NCI-H1092 (cell line): ENCODE results near the gene LDLRAD2.
"Not testable (repeated sequence)": the region's sequence is repeated elsewhere in the genome, so short reads cannot be mapped to it uniquely, and the experiment has no call there.

Experiments
- DNase-seq: peaks from one replicate; lab custom pipeline; 2025; lab: John Stamatoyannopoulos, UW

LDLRAD2 gene

DNA sequence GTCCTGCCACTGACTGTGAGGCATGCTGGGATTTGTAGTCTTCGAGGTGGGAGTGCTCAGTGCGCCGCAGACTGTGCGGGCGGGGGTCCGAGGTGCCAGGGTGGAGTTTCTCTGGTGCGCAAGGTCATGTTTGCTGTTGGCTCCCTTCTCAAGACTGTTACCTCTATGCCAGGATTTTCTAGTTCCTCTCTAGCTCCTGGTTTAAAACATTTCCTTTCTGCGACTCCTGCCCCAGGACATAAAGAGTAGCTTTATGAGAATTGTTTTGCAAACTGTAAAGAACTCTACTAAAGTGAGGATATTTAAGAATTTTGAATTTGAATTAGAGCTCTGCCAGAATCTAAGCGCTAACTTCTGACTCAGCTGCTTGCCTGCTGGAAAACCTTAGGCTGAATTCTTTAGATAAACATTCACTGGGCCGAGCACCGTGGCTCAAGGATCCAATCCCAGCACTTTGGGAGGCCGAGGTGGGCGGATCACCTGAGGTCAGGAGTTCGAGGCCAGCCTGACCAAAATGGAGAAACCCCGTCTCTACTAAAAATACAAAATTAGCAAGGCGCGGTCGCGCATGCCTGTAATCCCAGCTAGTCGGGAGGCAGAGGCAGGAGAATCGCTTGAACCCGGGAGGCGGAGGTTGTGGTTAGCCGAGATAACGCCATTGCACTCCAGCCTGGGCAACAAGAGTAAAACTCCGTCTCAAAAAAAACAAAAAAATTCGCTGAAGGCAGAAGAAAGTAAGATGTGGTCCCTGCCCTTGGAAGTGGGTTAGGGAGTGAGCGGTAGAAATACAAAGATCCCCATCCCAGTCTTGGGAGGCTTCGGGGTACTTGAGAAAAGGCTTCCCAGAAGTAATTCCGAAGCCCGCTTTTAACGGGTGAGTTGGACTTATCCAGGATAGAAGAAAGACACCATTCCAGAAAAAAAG, 28.1 kb upstream of the LDLRAD2 start:
- no peak for DNase-seq

DNA sequence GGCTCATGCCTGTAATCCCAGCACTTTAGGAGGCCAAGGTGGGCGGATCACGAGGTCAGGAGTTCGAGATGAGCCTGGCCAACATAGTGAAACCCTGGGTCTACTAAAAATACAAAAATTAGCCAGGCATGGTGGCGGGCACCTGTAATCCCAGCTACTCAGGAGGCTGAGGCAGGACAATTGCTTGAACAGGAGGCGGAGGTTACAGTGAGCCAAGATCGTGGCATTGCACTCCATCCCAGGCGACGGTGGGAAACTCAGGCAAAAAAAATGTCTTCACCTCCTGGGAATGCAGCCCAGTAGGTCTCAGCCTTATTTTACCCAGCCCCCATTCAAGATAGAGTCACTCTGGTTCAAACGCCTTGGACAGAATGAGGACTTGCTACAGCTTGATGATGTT, 26.3 kb upstream of the LDLRAD2 start:
- not testable (repeated sequence) for DNase-seq

- DNase-seq, result no peak
Observed at GRCh38 chr1:21786640-21787039, 25.4 kb upstream of the LDLRAD2 start.

DNA sequence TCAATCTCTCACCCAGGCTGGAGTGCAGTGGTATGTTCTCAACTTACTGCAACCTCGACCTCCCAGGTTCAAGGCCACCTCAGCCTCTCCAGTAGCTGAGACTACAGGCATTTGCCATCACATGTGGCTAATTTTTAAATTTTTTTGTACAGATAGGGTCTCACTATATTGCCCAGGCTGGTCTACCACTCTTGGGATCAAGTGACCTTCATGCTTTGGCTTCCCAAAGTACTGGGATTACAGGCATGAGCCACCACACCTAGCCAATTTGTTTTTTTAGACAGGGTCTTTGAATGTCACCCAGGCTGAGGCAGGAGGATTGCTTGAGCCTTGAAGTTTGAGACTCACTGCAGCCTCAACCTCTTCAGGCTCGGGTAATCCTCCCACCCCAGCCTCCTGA, 19.0 kb upstream of the LDLRAD2 start:
- DNase-seq, result no peak

DNA sequence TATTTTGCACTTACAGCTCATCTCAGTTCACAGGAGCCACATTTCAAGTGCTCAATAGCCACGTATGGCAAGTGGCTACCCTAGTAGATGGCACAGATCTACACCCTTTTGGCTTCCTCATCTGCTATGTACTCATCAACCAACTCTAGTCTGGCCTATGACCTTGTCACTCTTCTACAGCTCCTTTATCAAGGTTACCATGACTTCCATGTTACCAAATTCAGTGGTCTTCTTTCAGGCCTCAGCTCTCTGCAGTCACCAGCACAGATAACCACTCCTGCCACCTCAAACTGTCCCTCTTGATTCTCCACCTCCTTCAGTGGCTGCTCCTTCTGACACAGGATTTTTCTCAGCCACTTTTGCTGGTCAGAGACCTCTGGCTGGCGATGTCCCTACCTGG, 17.4 kb upstream of the LDLRAD2 start:
- no peak for DNase-seq

GRCh38 chr1:21795075-21795474, 17.0 kb upstream of the LDLRAD2 start:
- no peak for DNase-seq

DNA sequence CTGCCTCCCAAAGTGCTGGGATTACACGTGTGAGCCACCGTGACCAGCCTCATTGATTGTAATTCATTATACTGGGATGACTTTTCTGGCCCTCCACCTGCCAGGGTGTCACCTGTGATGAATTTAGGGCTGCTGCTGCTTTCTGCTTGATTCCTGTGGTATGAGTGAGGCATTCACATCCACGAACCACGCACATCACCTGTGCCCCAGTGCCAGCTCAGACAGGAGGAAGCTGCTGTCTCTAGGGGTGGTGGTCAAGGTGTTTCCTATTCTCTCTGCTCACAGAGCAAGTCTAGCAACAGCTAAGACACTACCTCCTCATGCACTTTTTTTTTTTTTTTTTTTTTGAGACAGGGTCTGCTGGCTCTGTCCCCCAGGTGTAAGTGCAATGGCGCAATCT, 12.3 kb upstream of the LDLRAD2 start:
- no peak for DNase-seq

- no peak for DNase-seq
Observed at GRCh38 chr1:21801100-21801499, 11.0 kb upstream of the LDLRAD2 start.

DNA sequence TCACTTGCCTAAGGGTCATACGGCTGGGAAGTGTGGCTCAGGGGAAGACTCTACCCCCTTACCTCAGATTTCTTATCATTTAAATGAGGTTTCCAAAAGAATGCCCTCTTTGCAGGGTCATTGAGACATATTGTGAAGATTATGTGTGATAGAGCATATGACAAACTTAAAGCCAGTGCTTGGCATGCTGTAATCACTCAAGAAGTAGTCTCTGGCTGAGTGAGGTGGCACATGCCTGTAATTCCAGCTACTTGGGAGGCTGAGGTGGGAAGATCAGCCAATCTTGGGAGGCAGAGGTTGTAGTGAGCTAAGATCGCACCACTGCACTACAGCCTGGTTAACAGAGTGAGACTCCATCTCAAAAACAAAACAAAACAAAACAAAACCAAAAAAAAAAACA, 7.5 kb upstream of the LDLRAD2 start:
- DNase-seq, result no peak

DNA sequence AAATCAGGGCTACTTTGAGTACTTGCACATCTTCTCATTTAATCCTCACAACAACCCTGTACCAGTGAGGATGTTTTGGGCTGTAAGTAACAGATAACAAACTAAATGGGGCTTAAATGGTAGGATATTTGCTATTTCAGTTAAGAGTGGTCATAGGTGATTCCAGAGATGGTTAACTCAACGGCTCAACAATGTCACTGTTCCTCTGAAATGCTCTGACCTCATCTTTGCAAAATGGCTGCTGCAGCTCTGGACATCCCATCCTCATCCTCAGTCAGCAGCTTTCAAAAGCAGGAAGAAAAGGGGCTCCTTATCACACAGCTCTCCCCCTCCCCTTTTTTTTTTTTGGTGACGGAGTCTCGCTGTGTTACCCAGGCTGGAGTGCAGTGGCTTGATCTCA, 1.5 kb downstream of the LDLRAD2 start:
- DNase-seq, result no peak

GRCh38 chr1:21814241-21814918, 2.3 kb downstream of the LDLRAD2 start:
- DNase-seq, result no peak

GRCh38 chr1:21814981-21815582, 3.0 kb downstream of the LDLRAD2 start:
- DNase-seq, result no peak

DNA sequence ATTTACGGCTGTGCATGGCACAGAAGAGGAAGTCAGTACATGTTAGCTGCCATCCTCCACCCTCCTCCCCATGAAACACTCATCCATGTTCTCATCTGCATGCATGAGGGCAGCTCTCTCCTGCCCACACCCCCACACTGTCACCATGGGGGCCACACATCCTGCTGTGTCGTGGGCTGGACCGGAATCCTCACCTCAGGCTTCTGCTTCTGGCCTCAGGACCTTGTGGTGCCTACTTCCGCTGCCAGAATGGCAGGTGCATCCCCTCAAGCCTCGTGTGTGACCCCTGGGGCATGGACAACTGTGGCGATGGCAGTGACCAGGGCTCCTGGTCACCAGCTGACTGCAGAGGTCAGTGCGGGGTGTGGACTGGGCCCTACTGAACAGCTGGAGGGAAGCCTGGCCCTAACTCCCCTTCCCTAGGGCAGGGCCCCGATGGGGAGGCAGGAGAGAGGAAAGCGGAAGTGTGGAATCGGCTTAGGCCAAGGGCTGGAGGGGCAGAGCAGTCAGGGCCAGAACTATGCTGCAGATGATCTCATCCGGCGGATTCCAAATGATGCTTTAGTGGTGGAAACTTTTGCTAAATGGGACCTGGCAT, 3.8 kb downstream of the LDLRAD2 start:
- no peak for DNase-seq

DNA sequence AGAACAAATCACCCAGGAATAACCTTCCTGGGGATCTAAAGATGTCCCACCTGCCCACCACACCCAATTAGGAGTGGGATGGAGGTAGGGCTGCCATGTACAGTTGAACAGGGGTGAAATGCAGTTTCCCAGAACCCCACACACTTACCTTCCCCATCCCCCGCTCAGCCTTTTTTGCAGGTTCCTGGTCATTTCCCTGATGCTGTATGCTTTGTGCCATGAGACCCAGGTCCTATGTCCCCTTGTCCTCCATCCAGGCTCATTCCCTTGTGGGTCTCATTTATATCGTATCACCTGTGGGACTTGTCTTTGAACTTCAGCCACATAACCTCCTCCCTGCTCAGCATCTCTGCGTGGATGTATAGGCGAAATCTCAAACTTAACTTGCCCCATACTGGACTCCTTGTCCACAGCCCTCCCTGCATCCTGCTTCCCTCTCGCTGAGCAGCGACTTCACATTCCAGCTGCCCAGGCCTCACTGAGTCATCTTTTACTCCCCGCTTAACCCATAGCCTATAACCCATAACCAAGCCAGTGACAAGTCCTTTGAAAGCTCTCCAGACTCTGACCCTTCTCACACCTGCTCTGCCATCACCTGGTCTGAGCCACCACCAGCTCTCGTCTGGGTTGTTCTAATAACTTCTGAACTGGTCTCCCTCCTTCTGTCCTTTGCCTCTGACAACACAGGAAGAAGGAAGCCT, 4.7 kb downstream of the LDLRAD2 start:
- DNase-seq, result no peak

- no peak for DNase-seq
Observed at GRCh38 chr1:21818656-21819055, 6.6 kb downstream of the LDLRAD2 start.

GRCh38 chr1:21820597-21821232, 8.7 kb downstream of the LDLRAD2 start:
- DNase-seq, result no peak

DNA sequence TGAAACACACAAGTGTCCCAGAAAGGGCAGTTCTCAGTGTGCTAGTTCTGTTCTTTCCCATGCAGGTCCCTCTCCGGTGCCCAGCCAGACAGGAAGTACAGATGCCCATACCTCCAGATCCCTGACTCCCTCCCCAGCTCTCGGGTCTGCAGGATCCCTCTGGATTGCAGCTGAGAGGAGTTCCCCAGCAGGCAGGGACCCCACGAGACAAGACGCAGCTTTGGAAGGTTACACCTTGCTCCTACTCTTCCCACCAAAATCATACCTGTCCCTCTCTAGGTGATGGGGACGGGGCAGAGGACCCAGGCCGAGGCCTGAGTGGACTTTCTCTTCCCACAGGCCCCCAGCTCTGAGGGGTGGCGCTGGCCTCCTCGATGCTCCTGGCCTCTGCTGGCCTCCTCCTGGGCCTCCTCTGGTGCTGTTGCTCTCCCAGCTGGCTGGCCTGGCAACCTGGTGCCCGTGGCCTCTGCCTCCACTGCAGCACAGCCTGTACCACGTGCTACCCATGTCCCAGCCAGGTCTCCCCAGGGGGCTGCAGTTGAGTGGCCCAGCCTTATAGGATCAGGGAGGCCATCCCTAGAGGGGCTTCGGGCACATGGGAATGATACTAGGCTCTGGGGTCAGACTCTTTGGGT, 9.4 kb downstream of the LDLRAD2 start:
- DNase-seq, result no peak

GRCh38 chr1:21822349-21822748, 10.3 kb downstream of the LDLRAD2 start:
- no peak for DNase-seq

- DNase-seq, result no peak
Observed at GRCh38 chr1:21823206-21823979, 11.3 kb downstream of the LDLRAD2 start.
